ENCODE measurements around the gene FNBP1.

Gene FNBP1

GRCh38 chr9:130042885-130043653, at the start of gene FNBP1:
TSS of gene FNBP1 (minus strand) at chr9:130043189. CDS start at chr9:130042975, 214 bp downstream.
- in situ Hi-C loops (cut with MboI; ENCODE audit: low sequenced_read_pairs), result no loop called here

DNA sequence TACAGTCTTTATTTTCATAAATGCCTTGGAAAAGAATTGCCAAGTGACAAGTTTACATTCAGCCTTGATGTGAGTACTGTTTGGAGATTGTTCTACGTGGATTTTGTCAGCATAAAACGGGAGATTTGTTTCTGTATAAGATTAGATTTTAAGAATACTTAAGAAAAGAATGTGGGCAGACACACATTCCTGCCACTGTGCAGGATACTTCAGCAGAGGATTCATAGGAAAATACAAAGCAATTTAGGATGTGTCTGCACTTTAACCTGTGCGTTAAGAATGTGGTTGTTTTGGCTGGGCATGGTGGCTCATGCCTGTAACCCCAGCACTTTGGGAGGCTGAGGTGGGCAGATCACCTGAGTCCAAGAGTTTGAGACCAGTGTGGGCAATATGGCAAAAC, 47.9 kb upstream of the FNBP1 start:
- in situ Hi-C loops (cut with MboI; ENCODE audit: low sequenced_read_pairs), result no loop called here

DNA sequence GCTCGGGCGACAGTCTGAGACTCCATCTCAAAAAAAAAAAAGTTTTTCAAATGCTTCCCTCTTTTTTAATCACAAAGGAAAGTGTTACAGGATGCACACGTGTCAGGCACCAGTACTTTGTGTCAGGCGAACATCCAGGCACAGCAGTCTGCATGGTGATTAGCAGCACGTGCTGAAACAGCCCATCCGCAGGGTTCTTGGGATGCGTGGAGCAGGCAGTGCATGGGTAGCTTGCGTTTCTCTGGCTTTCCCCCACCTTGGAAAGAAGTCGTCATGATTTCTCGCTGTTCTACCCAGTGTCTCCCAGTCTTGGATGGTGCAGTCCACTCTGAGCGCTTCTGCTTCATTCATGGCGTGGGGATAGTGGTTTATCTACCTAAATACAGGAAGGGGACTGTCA, 46.2 kb upstream of the FNBP1 start:
- in situ Hi-C loops (cut with MboI; ENCODE audit: low sequenced_read_pairs), result no loop called here

DNA sequence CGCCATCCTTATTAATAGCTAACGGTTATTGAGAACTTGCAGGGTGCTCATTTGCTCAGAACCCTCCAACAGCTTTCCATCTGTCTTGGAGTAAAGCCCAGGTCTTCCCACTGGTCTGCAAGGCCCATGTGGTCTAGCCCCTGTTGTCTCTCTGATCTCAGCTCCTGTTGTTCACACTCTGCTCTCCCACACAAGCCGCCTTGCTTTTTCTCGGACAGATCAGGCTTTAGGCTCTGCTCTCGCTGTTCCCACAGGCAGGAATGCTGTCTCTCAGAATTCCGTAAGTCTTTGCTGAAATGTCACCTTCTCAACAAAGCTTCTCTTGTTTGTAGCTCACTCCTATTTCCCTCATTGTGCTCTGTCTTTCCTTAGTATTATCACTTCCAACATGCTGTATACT, 45.1 kb upstream of the FNBP1 start:
- in situ Hi-C loops (cut with MboI; ENCODE audit: low sequenced_read_pairs), result no loop called here

DNA sequence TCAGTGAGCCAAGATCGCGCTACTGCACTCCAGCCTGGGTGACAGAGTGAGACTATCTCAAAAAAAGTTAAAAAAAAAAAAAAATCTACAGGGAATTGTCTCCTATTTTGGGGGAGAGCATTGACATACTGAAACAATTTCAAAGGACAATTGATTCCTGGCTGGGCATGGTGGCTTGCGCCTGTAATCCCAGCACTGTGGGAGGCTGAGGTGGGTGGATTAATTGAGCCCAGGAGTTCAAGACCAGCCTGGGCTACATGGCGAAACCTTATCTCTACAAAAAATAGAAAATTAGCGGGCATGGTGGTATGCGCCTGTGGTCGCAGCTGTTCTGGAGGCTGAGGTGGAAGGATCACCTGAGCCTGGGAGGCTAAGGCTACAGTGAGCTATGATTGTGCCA, 41.3 kb upstream of the FNBP1 start:
- in situ Hi-C loops (cut with MboI; ENCODE audit: low sequenced_read_pairs), result no loop called here

DNA sequence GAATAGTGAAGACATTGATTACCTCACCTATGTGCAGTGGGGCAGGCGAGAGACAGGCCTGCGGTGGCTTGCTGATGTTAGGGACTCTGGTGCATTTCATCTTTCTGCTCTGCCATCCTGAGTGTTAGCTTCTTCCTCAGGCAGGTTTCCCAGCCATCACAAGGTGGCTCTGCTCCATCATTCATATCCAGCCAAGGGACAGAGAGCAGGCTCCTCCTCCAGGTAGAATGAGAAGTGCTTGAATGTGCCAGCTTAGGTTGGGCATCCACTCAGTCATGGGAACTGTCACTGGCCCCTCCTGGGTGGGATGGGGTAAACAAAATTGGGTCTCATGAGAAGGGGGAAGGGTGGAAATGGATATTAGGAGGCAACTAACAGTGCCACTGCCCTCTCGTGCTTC, 35.6 kb upstream of the FNBP1 start:
- in situ Hi-C loops (cut with MboI; ENCODE audit: low sequenced_read_pairs), result no loop called here

DNA sequence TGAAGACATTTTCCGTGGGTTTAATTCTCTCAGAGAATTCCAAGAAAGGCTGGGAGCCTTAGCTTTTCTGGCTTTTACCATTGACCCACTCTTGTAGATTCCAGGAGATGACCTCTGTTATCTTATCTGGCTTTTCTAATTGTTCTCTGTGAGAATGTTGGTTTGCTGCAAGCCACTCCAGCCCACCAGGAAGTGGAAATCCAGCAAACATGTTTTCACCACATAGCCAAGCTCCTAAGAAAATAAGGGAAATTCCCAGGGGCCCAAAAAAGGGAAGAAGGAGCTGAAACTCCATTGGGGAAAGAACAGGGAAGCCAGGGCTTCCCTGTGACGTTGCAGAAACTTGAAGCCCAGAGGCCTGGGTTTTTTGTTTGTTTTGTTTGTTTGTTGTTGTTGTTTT, 30.4 kb upstream of the FNBP1 start:
- in situ Hi-C loops (cut with MboI; ENCODE audit: low sequenced_read_pairs), result no loop called here

DNA sequence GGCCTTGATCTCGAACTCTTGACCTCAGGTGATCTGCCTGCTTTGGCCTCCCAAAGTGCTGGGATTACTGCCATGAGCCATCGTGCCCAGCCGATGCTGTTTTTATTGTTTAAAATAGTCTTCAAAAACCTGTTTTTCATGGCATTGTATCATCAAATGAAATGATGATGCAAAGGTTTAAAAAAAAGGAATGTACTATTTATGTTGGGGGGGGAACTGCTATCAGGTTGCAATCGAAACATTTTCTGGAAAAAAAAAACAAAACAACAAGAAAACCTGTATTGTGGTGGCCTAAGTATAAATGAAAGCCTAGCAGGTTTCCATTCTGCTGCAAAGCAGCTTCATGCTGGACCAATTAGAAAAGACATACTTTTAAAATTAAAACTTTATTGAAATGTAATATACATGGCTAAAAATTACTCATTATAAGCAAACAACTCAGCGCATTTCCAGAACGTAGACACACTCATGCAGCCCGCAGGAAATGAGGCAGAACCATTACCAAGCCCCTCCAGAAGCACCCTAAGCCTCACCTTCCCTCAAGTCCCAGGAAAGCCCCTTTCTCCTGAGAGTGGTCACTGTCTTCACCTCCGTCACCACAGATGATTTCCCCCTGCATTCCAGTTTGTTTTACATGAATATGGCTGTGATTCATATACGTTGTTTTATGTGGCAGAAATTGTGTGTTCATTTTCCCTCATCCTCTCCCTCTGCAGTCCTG, 29.7 kb upstream of the FNBP1 start:
- in situ Hi-C loops (cut with MboI; ENCODE audit: low sequenced_read_pairs), result no loop called here

GRCh38 chr9:130069048-130069447, 26.1 kb upstream of the FNBP1 start:
- in situ Hi-C loops (cut with MboI; ENCODE audit: low sequenced_read_pairs), result no loop called here

DNA sequence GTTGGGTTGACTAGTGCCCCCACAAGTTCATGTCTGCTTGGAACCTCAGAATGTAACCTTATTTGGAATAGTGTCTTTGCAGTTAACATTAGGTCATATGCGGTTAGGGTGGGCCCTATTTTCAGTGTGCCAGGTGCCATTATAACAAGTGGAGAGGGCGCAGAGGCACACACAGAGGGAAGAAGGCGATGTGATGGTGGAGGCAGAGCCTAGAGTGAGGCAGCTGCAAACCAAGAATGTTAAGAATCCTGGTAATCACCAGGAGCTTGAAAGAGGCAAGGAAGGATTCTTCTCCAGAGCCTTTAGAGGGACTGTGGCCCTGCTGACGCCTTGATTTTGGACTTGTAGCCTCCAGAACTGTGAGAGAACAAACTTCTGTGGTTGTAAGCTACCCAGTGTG, 21.6 kb upstream of the FNBP1 start:
- in situ Hi-C loops (cut with MboI; ENCODE audit: low sequenced_read_pairs), result no loop called here

DNA sequence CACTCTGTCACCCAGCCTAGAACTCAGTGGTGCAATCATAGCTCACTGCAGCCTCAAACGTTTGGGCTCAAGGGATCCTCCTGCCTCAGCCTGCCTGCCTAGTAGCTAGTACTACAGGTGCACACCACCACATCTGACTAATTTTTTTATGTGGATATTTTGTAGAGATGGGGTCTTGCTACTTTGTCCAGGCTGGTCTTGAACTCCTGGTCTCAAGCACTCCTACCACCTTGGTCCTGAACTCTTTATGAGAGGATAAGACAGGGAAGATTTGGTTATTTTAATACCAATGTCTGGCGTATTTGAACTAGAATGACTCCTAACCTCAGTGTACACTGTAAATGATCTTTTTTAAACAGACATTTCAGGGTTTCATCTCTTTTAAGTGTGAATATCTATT, 19.8 kb upstream of the FNBP1 start:
- in situ Hi-C loops (cut with MboI; ENCODE audit: low sequenced_read_pairs), result no loop called here

DNA sequence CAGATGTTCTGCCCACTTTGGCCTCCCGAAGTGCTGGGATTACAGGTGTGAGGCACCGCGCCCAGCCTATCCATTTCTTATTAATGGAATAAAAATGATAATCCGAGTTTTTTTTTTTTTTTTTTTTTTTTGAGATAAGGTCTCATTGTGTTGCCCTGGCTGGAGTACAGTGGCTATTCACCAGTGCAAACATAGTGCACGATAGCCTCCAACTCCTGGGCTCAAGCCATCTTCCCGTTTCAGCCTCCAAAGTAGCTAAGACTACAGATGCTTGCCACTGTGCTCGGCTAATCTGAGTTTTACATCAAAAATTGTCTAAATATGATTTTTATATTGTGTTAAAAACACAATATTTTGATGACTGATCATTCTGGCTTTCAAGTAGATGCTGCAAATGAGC, 17.3 kb upstream of the FNBP1 start:
- in situ Hi-C loops (cut with MboI; ENCODE audit: low sequenced_read_pairs), result no loop called here

GRCh38 chr9:130058887-130059286, 15.9 kb upstream of the FNBP1 start:
- in situ Hi-C loops (cut with MboI; ENCODE audit: low sequenced_read_pairs), result no loop called here

DNA sequence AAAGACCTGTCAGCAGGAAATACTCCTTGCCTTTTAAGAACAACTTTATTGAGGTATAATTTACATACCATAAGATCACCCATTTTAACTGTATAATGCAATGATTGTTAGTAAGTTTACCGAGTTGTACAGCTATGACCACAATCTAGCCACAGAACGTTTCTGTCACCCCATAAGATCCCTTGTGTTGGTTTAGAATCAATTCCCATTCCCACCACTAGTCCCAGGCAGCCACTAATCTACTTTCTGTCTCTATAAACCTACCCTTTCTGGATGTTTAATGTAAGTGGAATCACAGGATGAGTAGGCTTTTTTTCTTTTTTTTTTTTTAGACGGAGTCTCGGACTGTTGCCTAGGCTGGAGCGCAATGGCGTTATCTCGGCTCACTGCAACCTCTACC, 15.2 kb upstream of the FNBP1 start:
- in situ Hi-C loops (cut with MboI; ENCODE audit: low sequenced_read_pairs), result no loop called here

DNA sequence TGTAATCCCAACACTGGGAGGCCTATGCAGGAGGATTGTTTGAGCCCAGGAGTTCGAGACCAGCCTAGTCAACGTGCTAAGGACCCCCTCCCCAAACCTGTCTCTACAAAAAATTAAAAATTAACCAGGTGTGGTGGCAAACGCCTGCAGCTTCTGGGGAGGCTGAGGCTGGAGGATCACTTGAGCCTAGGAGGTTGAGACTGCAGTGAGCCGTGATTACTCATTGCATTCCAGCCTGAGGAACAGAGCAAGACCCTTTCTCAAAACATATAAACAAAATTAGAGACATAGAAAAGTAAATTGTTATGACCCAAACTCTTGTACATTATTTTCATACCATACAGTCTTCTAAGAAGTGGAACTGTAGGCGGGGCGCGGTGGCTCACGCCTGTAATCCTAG, 11.8 kb upstream of the FNBP1 start:
- in situ Hi-C loops (cut with MboI; ENCODE audit: low sequenced_read_pairs), result no loop called here

- in situ Hi-C loops (cut with MboI; ENCODE audit: low sequenced_read_pairs), result no loop called here
These were observed 11.4 kb upstream of the FNBP1 start for GRCh38 chr9:130054325-130054786.

DNA sequence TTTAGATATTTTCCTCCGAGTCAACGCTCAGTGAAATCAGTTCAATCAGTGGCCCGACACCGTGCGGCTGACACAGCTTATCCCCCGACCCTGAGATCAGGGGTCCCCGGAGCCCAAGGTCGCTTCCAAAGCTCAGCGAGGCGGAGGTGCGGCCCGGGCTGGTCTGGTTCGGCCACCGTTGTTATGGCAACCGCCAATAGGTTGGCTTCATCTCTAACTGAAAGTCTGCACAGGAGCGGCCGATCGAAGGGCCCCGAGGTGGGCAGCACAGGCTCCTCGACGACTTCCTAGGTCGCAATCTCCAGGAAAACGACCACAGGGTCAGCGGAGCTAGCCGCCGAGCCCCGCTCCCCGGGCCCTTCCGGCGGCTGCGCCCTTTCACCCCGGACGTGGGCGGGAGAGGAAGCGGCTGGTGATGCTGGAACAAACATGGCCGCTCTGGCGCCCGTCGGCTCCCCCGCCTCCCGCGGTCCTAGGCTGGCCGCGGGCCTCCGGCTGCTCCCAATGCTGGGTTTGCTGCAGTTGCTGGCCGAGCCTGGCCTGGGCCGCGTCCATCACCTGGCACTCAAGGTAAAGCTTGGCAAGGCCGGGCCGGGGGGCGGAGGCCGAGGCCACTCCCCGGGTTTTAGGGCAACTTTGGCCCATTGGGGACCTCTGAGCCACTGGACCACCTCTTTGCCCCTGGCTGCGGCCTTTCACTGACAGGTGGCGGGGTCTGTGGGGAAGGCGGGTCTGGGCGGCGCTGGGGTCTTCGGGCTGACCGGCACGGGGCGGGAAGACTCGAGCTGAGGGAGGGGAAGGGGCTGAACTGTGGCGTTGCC, 10.7 kb upstream of the FNBP1 start, which contains the start of gene GPR107:
GPR107 (plus strand) TSS at position 403 of the 821 bp plus-strand sequence; CDS start at position 430, 27 bp downstream.
- in situ Hi-C loops (cut with MboI; ENCODE audit: low sequenced_read_pairs), result no loop called here

DNA sequence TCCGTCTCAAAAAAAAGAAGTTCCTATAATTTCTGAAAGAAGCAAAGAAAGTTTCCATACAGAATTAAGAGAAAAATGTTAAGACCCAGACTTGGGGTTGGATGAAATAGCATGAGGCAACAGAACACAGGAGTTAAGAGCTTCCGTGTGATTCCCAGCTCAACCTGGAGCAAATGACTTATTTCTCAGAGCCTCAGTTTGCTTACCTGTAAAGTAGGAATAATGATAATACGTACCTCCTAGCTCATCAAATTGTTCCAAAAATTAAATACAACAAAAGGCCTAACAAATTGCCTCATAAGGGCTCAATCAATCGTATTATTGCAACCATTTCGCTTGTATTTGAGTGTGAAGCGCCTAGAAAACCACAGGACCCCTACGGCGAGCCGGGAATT, 10.1 kb upstream of the FNBP1 start:
- in situ Hi-C loops (cut with MboI; ENCODE audit: low sequenced_read_pairs), result no loop called here

DNA sequence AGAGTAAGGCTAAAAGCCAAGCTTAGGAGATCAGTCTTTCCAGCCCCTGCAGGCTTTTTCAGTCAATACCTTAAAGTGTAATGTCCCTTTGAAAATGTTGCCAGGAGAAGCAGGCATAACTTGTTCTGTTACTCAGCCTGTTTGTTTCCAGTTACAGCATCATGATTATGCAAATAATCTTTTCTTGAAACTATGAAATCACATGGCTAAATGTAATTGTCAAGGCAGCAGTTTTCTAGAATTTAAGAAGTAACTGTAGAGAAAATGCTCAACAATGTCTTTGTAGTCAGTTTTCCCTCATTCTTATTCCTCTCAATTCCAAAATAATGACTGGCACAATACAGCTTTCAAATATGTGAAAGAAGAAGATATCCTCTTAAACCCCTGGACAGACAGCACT, 8.9 kb upstream of the FNBP1 start:
- in situ Hi-C loops (cut with MboI; ENCODE audit: low sequenced_read_pairs), result no loop called here

GRCh38 chr9:130050462-130050861, 7.5 kb upstream of the FNBP1 start:
- in situ Hi-C loops (cut with MboI; ENCODE audit: low sequenced_read_pairs), result no loop called here

GRCh38 chr9:130049431-130050210, 6.6 kb upstream of the FNBP1 start:
- in situ Hi-C loops (cut with MboI; ENCODE audit: low sequenced_read_pairs), result no loop called here
